Activated naive CD8-positive, alpha-beta T cell treated with anti-CD3 and anti-CD28 coated beads, Interleukin-2, amount 50 U/mL, for 24 hours (primary cell): ENCODE measurements around the gene CAMTA1.

ENCODE experiments used
- ATAC-seq: fragments of 150-1000 bp; cut with Tn5 transposase; one replicate; pipeline ENCODE4 v1.10.0; 2021
- DNase-seq: peaks from one replicate; pipeline ENCODE4 v3.0.0; 2021
- H3K27ac Mint-ChIP-seq: one replicate; pipeline ENCODE4 v1.8.0; 2021; ENCODE audit warnings: mild to moderate bottlenecking, mixed read lengths
- H3K27me3 Mint-ChIP-seq: one replicate; pipeline ENCODE4 v1.8.0; 2021; ENCODE audit warnings: mixed read lengths
- H3K36me3 Mint-ChIP-seq: one replicate; pipeline ENCODE4 v1.8.0; 2021; ENCODE audit warnings: low read depth, mixed read lengths
- H3K4me1 Mint-ChIP-seq: one replicate; pipeline ENCODE4 v1.8.0; 2021; ENCODE audit warnings: mixed read lengths
- H3K4me3 Mint-ChIP-seq: one replicate; pipeline ENCODE4 v1.8.0; 2021; ENCODE audit warnings: mild to moderate bottlenecking, moderate library complexity, mixed read lengths
- H3K9me3 Mint-ChIP-seq: one replicate; pipeline ENCODE4 v1.8.0; 2021; ENCODE audit warnings: mixed read lengths

Gene CAMTA1

DNA sequence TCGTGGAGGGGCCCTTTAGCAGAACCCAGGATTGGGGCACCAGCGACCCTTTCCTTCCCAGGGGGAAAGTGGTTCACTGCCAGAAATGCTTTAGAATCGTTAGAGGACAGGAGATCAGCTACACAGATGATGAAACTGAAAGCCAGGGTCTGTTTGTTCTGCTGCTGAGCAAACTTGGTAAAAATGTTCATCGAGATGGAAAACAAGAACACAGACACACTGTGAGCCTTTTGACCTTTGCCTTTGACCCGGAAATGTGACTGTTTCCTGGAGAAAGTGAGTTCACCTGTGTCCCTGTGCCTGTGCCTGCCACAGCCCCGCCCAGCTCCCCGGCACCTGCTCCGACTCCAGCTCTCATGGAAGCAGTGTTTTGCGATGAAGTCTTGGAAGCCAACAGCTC is 234.3 kb downstream of the CAMTA1 start:
- no peak overlapping the region for H3K27ac Mint-ChIP-seq
- H3K36me3 Mint-ChIP-seq: no peaks in the 10 kb centered on the region
- H3K4me3 Mint-ChIP-seq: no peak overlapping the region
- no peaks in the 10 kb centered on the region for H3K27me3 Mint-ChIP-seq
- DNase-seq: no peak
- ATAC-seq: no peak
- no peaks in the 10 kb centered on the region for H3K4me1 Mint-ChIP-seq
- no peaks in the 10 kb centered on the region for H3K9me3 Mint-ChIP-seq

GRCh38 chr1:7022058-7022457 is 236.8 kb downstream of the CAMTA1 start:
- H3K4me3 Mint-ChIP-seq: no peak overlapping the region
- no peaks in the 10 kb centered on the region for H3K9me3 Mint-ChIP-seq
- DNase-seq: no peak
- H3K36me3 Mint-ChIP-seq: no peaks in the 10 kb centered on the region
- ATAC-seq: no peak
- H3K4me1 Mint-ChIP-seq: no peaks in the 10 kb centered on the region
- H3K27ac Mint-ChIP-seq: no peak overlapping the region
- no peaks in the 10 kb centered on the region for H3K27me3 Mint-ChIP-seq

GRCh38 chr1:7025013-7025412 is 239.8 kb downstream of the CAMTA1 start:
- DNase-seq (no peak), ATAC-seq (no peak)
- H3K4me3 Mint-ChIP-seq: no peak overlapping the region
- no peaks in the 10 kb centered on the region for H3K27me3 Mint-ChIP-seq
- H3K27ac Mint-ChIP-seq: no peak overlapping the region
- no peaks in the 10 kb centered on the region for H3K4me1 Mint-ChIP-seq
- no peaks in the 10 kb centered on the region for H3K36me3 Mint-ChIP-seq
- no peaks in the 10 kb centered on the region for H3K9me3 Mint-ChIP-seq

DNA sequence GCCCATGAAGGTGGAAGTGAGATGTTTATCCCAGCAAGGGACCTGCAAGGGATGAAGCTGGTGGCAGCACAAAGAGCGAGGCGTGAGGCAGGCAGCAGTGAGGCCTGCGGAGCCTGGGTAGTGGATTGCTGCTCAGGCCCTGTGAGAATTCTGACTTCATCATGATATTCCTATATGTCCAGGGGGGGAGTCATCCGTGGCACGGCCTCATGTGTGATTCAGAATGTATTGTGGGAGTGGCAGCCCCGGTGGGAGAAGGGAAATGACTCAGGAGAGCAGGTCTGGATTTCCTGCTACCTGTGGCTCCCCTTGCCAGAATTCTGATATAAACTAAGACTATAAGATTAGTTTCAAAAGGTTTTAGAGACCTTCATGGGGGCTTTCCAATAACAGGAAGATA is 240.9 kb downstream of the CAMTA1 start:
- no peaks in the 10 kb centered on the region for H3K27me3 Mint-ChIP-seq
- no peak overlapping the region for H3K4me3 Mint-ChIP-seq
- ATAC-seq (no peak), DNase-seq (no peak)
- no peaks in the 10 kb centered on the region for H3K4me1 Mint-ChIP-seq
- H3K9me3 Mint-ChIP-seq: no peaks in the 10 kb centered on the region
- no peaks in the 10 kb centered on the region for H3K36me3 Mint-ChIP-seq
- H3K27ac Mint-ChIP-seq: no peak overlapping the region

DNA sequence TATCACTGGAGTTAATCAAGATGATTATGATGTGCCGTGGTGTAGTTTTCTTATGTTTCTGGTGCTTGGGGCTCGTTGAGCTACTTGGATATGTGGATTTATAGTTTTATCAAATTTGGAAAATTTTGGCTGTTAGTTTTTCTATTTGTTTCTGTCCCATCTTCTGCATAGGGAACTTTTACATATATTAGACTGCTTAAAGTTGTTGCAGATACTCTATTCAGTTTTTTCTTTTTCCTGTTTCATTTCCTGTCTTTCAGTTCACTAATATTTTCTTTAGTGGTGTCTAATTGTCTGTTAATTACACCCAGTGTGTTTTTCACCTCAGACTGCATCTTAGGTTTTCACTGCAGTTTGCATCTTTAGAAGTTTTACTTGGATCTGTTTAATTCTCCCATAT is 247.7 kb downstream of the CAMTA1 start:
- DNase-seq (no peak), ATAC-seq (no peak)
- Mint-ChIP-seq H3K36me3 (no peaks in the 10 kb centered on the region), H3K4me1 (no peaks in the 10 kb centered on the region), H3K27ac (no peak overlapping the region), H3K4me3 (no peak overlapping the region), H3K9me3 (peaks cover 11% of the 10 kb centered on the region), H3K27me3 (peaks cover 2% of the 10 kb centered on the region)

DNA sequence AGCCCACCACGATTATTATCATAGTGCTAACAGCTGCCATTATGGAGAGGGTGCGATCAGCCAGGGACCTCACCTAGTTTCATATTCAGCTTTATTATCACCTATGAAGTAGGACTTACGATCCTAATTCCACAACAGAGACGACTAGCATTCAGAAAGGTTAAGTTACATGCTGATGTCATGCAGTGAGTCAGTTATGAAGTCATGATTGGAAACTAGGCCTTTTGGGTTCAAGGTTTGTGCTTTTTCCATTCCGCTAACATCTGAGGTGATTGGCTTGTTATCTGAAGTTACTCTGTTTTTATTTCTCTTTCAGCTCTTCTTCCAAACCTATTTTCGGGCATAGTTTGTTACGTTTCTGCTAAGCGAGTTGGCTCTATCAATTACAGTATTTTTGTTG is 251.1 kb downstream of the CAMTA1 start:
- Mint-ChIP-seq H3K4me1 (no peaks in the 10 kb centered on the region), H3K27me3 (peaks cover 4% of the 10 kb centered on the region), H3K36me3 (no peaks in the 10 kb centered on the region), H3K9me3 (peaks cover 11% of the 10 kb centered on the region), H3K4me3 (no peak overlapping the region), H3K27ac (no peak overlapping the region)
- ATAC-seq (no peak), DNase-seq (no peak)

DNA sequence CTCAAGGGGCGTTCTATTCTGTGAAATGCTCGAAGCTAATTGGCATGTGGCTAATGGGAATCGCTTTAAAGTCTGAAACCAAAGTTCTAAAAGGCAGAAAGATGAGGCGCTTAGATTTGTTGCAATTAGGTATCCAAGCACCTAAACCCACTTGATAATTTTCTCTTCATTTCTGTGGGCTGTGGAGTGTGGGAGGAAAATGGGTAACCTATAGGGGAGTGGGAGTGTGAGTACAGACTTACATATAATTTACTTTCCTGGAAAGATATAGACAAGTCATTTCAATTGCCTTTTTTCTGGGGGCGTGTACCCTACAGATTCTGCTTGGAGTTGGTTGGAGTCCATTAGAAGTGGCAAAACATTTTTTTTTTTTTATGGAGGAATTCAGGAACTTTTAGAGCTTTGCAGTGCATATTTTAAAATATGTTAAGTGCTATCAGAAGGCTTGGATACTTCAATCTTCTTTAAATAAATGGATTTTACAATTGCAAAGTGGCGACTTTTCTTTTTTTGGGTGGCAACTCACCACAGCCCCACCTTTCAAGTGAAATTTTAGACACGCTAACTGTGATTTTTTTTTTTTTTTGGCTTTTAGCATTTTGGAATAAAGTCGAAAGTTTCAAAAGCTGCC is 254.5 kb downstream of the CAMTA1 start:
- Mint-ChIP-seq H3K36me3 (no peaks in the 10 kb centered on the region), H3K4me1 (no peaks in the 10 kb centered on the region), H3K4me3 (no peak overlapping the region), H3K27me3 (peaks cover 3% of the 10 kb centered on the region), H3K27ac (no peak overlapping the region), H3K9me3 (no peaks in the 10 kb centered on the region)
- no peak for DNase-seq
- ATAC-seq: no peak

- H3K4me3 Mint-ChIP-seq: no peak overlapping the region
- no peaks in the 10 kb centered on the region for H3K9me3 Mint-ChIP-seq
- no peaks in the 10 kb centered on the region for H3K4me1 Mint-ChIP-seq
- H3K36me3 Mint-ChIP-seq: no peaks in the 10 kb centered on the region
- DNase-seq (no peak), ATAC-seq (no peak)
- peaks cover 3% of the 10 kb centered on the region for H3K27me3 Mint-ChIP-seq
- no peak overlapping the region for H3K27ac Mint-ChIP-seq
Observed at GRCh38 chr1:7040969-7041695, 255.9 kb downstream of the CAMTA1 start.

GRCh38 chr1:7042322-7043190 is 257.3 kb downstream of the CAMTA1 start:
- DNase-seq: no peak
- no peaks in the 10 kb centered on the region for H3K36me3 Mint-ChIP-seq
- ATAC-seq: no peak
- H3K27me3 Mint-ChIP-seq: peaks cover 3% of the 10 kb centered on the region
- H3K27ac Mint-ChIP-seq: no peak overlapping the region
- no peaks in the 10 kb centered on the region for H3K9me3 Mint-ChIP-seq
- H3K4me3 Mint-ChIP-seq: no peak overlapping the region
- H3K4me1 Mint-ChIP-seq: no peaks in the 10 kb centered on the region

DNA sequence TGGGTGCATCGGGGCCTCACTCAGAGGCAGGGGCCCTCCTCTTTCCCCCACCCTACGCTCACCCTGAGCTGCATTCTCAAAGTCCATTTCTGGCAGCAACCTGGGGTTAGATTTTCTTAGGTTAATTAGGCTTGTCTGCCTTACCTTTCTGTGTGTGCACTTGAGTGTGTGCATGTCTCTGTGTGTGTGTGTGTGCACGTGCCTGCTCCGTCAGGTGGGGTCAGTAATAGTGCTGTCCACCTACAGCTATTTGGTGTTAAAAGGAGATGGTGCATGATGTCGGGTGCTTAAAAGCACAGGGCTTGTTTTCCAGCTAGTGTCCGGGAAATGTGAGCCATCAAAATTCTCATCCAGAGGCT is 257.9 kb downstream of the CAMTA1 start:
- DNase-seq: no peak
- no peak for ATAC-seq
- peaks cover 3% of the 10 kb centered on the region for H3K27me3 Mint-ChIP-seq
- H3K4me1 Mint-ChIP-seq: no peaks in the 10 kb centered on the region
- H3K9me3 Mint-ChIP-seq: no peaks in the 10 kb centered on the region
- no peaks in the 10 kb centered on the region for H3K36me3 Mint-ChIP-seq
- no peak overlapping the region for H3K27ac Mint-ChIP-seq
- no peak overlapping the region for H3K4me3 Mint-ChIP-seq

- DNase-seq (no peak), ATAC-seq (no peak)
- no peaks in the 10 kb centered on the region for H3K4me1 Mint-ChIP-seq
- no peak overlapping the region for H3K27ac Mint-ChIP-seq
- H3K4me3 Mint-ChIP-seq: no peak overlapping the region
- peaks cover 3% of the 10 kb centered on the region for H3K27me3 Mint-ChIP-seq
- H3K9me3 Mint-ChIP-seq: no peaks in the 10 kb centered on the region
- no peaks in the 10 kb centered on the region for H3K36me3 Mint-ChIP-seq
Observed at GRCh38 chr1:7043719-7044535, 258.7 kb downstream of the CAMTA1 start.

DNA sequence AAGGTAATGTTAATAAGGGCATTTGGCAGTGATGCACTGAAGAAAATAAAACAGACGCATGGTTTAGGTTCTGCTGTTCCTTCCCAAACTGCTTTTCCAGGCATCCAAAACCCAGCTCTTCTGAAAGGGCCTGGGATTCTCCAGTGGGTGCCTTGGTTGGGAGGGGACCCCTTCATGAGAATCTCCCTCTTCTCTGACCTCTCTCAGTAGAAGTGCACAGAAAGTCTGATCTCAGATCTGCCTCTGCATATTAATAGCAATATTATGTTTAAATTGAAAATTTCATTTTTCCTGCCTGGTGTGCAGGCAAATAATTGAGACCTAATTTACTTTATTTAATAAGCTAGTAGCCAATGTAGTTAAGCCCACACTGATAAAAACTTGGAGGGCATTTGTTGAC is 260.6 kb downstream of the CAMTA1 start:
- H3K4me3 Mint-ChIP-seq: no peak overlapping the region
- no peak for DNase-seq
- no peaks in the 10 kb centered on the region for H3K36me3 Mint-ChIP-seq
- no peak overlapping the region for H3K27ac Mint-ChIP-seq
- no peaks in the 10 kb centered on the region for H3K4me1 Mint-ChIP-seq
- no peaks in the 10 kb centered on the region for H3K9me3 Mint-ChIP-seq
- no peak for ATAC-seq
- H3K27me3 Mint-ChIP-seq: peaks cover 1% of the 10 kb centered on the region

GRCh38 chr1:7046314-7046713 is 261.1 kb downstream of the CAMTA1 start:
- no peaks in the 10 kb centered on the region for H3K36me3 Mint-ChIP-seq
- DNase-seq: no peak
- no peak for ATAC-seq
- no peak overlapping the region for H3K27ac Mint-ChIP-seq
- no peaks in the 10 kb centered on the region for H3K9me3 Mint-ChIP-seq
- peaks cover 1% of the 10 kb centered on the region for H3K27me3 Mint-ChIP-seq
- H3K4me1 Mint-ChIP-seq: no peaks in the 10 kb centered on the region
- no peak overlapping the region for H3K4me3 Mint-ChIP-seq

GRCh38 chr1:7046891-7047290 is 261.6 kb downstream of the CAMTA1 start:
- H3K36me3 Mint-ChIP-seq: no peaks in the 10 kb centered on the region
- H3K27me3 Mint-ChIP-seq: peaks cover 1% of the 10 kb centered on the region
- H3K4me1 Mint-ChIP-seq: no peaks in the 10 kb centered on the region
- DNase-seq (no peak), ATAC-seq (no peak)
- no peak overlapping the region for H3K4me3 Mint-ChIP-seq
- no peaks in the 10 kb centered on the region for H3K9me3 Mint-ChIP-seq
- H3K27ac Mint-ChIP-seq: no peak overlapping the region
